NCI-H2227 treated with DMSO at 0.1 percent for 48 hours (cell line): Measurements from ENCODE around the gene DACH2.

ENCODE experiments used
- DNase-seq: peaks from one replicate; lab custom pipeline; 2025; lab: John Stamatoyannopoulos, UW

Gene DACH2

DNA sequence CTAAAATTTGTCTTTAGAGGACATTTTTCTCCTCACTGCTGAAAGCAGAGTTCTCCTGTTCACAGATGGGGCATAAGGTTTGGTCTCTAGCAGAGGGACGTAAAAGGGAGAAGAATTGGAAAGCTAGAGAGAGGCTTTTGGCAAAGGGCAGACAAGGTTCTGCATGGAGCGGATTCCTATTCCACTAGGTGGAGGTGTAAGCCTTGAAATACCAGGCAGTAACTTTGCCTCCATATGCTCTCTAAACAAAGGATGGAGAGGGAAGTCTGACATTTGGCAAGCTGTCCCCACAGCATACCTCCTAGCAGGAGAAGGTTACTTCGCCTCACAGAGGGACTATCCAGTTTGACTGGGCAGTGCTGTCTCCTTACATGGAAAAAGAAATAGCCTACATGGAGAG, 174.7 kb downstream of the DACH2 start:
- DNase-seq, result no peak

DNA sequence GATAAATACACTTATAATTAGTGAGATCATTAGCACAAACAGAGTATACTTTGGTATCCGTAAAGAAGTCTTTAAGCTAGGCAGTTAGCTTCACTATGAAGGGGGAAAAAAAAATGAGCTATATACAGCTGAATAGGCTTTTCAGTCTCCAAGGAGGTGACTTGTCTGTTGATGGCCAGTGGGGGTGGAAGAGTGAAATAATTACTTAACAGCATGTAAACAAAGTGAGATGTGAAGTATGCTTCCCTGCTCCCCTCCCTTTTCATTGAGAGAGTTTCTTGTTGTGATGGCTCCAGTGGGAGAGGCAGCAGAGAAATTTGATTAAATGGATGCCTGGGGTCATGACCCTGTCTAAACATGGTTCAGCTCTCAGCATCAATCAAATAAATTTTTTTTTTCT, 180.9 kb downstream of the DACH2 start:
- no peak for DNase-seq

DNA sequence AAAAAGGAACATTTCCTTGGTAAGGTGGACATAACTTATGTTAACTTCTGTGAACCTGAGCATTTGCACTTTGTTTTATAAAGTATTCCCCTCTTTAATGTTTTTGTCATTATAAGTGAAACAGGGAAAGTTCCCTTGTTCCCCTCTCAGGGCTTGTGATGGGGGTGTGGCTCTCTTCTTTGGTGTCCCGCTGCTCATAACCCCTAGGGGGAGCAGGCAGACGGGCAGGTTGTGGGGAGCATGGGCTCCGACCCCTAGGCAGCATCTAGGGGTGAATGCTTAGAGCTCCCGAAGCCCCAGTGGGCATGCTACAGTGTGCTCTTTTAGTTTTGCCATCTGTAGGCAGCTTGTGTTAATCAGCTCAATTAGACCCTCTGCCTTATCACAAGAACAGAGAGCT, 200.4 kb downstream of the DACH2 start:
- no peak for DNase-seq

DNA sequence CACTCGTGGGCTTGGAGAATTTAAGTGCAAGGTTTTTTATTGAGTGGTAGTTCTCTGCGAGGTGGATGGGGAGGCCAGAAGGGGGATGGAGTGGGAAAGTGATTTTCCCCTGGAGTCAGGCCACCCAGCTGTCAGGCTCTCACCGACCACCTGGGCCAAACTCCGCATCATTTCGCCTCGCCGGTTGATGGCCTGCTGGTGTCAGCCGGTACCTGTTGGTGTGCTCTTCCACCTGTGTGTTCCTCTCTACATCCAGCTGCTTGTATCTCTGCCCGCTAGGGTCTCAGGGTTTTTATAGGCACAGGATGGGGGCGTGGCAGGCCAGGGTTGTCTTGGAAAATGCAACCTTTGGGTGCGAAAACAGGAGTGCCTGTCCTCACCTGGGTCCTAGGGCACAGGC, 200.9 kb downstream of the DACH2 start:
- DNase-seq, result no peak

DNA sequence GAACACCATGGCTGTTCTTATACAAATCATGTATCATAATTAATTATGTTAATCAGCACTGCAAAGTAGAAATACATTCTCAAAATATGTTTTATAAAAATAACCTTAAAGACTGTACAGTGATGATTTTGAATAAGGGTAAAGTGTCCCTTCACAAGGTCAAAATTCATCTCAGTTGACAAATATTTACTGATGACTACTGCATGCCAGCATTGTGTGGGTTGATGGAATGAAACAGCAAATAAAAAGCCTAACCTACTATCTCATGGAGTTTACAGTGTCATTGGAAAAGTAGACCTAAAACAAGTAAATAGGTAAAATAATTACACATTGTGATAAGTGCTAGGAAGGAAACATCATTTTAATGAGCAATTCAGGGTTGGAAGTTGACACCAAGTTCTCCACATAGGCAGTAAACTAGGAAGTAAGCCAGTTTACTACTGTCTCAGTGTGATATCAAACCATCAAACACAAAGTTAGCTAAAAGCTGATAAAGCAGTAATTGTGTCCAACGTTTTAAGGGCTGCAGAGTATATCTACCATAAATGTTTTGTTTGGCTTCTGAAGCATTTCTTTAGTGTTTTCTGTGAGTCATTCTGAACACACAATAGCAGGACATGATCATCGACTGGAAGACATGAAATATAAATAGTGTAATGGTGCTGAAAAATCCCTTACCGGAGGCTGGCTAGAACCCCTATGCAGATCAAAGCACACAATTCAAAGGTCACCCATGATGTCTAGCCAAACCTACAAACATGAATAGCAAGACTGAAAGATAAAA, 221.8 kb downstream of the DACH2 start:
- DNase-seq, result no peak

DNA sequence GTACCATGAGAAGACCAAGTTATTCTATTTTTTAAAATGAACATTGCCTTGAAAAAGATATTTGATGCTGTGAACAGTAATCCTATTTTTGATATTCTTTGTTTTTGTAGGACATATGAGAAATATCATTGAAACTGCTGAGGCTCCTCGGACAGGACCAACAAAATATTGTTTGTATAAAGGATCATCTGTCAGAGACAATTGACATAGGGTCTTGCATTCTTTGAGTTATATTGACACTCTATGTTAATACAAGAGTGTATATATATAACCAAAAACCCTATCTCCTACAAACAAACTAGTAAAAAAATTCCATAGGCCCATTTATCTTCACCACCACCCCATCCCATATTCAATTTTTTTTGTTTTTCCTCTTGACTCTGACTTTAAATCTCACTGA, 222.7 kb downstream of the DACH2 start:
- no peak for DNase-seq

DNA sequence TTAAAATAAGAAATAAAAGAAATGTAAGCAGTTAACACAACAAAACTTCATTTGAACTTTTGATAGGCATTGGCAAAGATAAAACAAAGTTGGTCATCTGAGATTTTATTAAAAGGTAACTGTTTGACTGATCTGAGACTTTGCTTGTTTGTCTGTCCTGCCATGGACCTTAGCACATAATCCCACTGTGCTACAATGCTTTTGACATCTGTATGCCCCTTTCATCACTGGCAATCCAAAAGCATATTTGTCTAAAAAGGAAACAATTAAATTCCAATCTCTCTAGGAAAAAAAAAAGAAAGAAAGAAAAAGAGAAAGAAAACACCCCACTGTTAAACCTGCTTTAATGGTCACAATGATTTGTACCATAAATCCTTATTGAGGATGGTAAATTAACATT, 231.0 kb downstream of the DACH2 start:
- no peak for DNase-seq

DNA sequence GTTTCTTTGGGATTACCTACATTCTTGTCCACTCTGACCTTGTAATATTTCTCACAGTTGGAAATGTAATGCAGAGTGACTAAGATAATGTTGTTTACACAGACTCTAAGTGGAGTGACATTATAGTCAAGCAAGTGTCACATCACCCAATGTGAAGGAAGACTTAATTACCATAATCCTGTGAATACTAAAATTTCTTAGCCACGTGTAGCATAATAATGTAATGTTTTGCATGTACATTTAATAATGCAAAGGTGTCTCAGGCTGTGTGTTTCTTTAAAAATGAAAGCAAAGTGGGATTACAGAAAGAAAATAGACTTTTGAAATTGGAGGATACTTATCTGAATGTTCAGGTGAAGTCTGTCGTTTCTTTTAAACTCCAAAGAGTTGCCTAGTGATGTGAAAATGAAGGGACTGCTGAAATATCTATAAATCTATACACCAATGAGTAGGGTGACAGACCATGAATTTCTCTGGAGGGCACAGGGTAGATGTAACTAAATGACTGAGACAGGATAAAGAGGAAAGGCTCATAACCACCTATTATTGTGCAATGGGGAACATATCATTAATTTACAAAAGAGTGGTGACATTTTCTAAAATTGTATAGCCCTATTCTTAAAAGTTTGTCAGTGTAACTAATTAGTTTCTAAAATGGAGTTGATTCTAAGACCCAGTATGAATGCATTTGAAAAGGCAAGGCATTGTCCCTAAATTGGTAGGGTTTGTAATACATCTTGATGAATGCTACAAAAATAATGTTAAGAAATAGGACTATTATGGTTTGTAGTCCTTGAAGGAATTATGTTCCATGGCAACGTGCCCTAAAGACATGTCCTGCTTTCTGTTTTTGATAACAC, 235.7 kb downstream of the DACH2 start:
- DNase-seq, result no peak

DNA sequence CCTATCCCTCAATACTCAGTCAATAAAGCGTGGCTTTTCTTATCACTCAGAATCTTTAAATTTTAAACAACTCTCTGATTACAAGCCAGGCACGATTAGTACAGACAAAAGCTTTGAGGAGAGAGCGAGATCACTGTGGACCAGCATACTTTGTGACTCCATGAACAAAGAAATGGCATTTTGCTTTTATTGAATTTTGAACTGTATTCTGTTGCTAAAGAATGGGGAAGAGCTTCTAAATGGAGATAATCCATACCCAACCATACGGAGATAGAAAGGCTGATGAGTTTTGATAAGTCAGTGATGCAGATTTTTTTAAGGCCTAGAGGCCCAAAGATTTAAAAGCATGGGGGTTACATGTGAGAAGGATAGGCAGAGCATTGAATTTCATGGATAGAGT, 259.1 kb downstream of the DACH2 start:
- DNase-seq, result no peak

DNA sequence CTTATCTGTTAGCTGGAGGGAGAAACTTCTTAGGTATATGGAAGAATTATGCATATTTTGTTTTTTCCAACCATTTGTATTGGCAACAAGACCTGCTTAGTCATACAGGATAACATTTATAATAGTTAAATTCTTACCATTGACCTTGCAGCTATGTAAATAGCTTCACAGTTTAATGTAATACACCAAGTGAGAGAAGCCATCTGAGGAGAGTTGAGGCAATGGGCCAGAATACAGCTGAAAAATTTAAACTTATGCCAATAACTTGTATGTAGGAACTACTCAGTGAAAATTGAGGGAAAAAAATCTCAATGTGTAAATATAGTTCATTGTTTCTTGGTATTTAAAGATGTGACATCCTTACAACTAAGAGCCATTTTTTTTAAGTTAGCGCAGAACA, 273.5 kb downstream of the DACH2 start:
- DNase-seq, result no peak

DNA sequence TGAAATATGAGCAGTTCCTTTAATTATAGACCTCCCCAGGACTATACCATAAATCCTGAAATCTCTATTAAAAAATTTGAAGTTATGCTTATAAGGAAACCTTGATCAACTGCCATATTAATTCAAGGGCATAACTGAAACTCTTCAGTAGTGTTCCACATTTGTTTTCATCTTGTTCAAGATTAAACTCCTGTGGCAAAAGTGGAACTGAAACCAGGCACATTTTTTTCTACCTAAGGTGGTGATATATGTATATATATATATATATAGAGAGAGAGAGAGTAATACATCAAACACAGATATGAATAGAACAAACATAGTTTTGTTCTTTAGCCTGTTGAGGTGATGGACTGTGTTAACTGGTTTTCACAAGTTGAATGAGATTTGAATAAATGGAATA, 287.9 kb downstream of the DACH2 start:
- no peak for DNase-seq

DNA sequence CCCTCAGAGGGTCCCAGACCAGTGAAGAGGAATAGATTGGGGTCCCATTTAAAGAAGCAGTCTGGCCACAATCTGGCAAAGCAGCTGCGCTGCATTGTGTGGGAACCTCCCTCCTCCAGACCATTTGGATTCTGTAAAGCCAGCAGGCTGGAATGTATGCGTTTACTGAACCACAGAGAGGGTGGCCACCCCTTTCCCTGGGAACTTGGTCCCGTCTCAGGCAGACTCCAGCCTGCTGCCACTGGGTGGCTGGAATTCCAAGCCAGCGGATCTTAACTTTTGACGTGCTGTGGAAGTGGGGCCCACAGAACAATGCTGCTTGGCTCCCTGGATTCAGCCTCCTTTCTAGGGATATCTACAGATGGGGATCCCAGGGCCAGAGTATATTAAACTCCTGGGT, 307.2 kb downstream of the DACH2 start:
- no peak for DNase-seq

DNA sequence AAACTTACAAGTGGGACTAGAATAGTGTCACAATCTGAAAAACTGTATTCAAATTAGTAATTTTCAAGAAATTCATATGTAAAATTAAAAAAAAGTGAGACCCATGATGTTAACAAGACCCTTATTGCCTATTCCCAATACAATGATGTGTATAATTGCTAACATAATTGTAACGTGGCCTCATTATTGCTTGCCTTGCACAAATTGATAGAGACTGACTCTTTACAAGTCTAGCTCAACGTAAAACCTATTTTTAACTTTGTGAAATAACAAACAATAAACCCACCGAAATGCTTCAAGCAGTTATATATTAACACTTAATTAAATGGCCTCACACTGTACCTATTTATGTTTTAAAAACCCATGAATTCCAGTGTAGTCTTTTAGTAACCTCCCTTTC, 312.5 kb downstream of the DACH2 start:
- no peak for DNase-seq

DNA sequence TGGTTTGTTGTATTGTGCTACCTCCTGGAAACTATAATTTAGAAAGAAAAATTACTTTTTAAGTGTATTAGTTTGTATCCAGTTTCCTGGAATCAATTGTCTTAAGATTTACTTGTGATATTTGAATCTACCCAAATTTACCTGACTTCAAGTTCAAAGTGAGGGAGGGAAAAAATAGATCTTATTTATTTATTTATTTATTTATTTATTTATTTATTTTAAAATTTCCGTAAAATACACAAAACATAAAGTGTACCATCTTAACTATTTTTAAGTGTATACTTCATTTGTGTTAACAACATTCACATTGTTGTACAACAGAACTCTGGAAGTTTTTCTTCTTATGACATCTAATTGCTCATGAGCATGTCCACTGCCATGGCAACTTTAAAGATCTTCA, 356.0 kb downstream of the DACH2 start:
- no peak for DNase-seq

DNA sequence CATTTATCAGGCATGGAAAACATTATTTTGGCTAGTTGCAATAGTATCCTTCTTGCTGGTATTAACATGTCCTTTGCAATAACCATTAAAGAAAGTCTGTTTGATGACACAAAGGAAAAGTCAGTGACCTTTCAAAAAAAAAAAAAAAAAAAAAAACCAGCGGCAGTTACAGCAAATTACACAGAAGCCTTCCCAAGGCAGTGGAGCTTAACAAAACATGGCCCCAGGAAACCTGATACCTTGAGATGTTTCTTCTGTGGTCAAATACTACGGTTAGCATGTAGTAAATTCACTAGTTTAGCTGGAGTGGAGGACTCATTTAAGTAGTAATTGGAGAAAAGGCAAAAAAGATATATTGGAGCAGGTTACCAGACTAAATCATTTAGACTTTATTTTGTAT, 359.1 kb downstream of the DACH2 start:
- no peak for DNase-seq

DNA sequence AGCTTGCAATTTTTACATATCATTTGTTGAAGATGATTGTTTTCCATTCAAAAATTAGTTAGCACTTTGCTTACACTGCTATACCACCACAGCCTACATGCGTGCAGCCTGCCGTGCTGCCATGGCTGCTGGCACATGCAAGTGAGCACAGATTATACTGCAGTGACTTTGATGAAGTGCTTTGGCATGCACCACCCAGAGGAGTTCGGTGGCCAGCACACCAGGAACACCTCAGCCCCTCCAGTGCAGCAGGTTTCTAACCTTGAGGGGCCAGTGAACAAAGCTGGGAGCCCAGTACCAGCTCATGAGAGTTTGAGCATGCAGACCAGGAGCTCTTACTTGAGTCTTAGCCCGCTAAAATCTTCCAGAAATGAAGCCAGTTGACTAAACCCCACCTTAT, 431.5 kb downstream of the DACH2 start:
- DNase-seq, result no peak

DNA sequence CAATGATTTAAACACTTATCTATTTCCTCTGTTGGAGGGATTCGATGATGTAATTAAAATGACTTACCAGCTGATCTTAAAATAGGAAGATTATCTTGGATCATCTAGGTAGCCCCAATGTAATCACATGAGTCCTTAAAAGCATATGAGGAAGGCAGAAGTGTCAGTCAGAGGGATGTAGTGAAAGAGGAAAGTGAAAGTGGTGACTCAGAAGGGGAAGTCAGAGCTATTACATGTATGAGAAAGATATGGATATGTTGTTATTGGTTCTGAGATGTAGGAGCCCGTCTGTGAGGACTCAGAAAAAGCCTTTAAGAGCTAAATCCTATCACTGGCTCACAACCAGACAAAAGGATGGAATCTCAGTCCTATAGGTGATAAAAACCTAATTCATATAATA, 456.4 kb downstream of the DACH2 start:
- no peak for DNase-seq

DNA sequence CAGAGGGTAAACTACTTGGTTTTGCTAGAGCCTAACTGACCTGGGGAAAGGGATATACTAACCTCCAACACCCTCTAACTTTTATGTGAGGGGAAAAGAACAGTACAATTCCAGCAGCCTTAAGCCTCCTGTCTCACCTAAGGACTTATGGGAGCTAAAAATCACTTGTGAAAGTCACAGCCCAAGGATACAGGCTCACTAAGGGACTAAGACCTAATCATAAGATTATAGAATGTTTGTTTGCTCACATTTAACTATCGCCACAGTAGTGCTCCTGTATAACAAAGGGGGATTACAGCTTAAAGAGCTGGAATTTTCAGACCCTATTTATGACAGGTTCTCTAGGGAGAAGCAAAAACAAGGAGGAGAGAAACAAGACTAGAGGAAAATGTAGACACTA, 548.7 kb downstream of the DACH2 start:
- DNase-seq, result no peak

DNA sequence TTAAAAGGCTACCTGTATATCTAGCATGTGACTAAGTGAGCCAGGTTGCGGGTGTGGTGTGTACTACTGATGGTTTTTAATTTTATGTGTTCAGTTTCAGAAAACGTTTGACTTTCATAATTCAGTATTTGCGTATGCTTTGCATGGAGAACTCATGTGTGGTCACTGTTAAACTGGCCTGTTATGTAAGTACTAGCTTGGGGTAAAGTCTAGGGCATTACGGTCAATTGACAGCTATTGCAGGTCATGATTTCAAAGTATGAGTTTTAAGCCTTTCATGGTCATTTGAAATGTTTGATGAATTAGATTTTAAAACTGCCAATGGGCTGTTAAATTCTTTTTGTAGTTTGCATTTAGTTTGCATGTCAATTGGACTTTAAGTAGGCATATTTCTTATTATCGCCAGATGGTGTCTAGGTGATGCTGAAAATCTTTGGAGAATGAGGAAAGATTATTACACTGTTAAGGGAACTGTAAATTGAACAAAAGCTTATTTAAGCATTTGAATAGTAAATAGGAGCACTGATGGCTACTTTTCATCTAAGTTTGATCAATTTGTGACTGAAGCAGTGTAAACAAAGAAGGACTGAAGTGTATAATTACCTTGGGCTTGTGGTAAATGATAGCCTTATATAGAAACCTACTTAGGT, 563.4 kb downstream of the DACH2 start:
- DNase-seq, result no peak

DNA sequence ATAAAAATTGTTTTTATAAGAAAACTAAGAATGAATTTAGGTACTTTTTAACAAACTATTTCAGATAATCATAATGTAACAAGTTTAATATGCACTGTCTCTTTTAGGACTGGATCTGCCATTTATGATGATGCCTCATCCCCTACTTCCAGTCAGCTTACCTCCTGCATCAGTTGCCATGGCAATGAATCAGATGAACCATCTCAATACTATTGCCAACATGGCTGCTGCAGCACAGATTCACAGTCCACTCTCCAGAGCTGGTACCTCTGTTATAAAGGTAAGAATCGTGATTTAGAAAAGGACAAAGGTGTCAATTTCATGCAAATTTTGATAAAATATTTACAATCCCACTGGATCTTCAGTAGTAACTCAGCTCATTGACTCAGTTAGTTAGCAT, 566.2 kb downstream of the DACH2 start:
- DNase-seq, result no peak

DNA sequence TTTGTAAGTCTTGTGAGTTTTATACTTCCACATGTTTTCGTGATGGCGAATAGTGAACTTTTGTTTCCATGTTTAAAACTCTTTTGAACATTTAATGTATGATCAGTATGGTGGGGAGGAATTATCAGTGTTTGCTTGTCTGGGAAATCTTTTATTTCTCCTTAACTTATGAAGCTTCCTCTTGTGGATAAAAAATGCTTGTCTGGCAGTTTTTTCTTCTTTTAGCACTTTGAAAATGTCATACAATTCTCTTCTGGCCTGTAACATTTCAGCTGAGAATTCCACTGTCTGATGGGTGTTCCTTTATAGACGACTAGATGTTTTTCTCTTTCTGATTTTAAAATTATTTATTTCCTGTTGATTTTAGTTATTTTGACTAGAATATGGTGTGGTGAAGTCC, 576.0 kb downstream of the DACH2 start:
- DNase-seq, result no peak

DNA sequence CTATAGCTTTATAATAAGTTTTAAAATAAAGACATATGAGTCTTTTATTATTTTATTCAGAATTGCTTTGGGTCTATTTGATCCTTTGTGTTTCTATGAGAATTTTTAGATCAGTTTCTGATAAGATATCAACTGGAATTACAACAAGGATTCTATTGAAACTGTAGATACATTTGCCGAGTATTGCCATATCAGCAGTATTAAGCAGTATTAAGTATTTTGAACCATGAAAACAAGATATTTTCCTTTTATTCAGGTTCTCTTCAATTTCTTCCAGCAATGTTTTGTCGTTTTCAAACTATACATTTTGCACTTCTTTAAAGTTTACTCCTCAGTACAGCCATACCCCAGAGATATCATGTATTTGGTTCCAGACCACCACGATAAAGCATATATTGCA, 598.8 kb downstream of the DACH2 start:
- DNase-seq, result no peak

DNA sequence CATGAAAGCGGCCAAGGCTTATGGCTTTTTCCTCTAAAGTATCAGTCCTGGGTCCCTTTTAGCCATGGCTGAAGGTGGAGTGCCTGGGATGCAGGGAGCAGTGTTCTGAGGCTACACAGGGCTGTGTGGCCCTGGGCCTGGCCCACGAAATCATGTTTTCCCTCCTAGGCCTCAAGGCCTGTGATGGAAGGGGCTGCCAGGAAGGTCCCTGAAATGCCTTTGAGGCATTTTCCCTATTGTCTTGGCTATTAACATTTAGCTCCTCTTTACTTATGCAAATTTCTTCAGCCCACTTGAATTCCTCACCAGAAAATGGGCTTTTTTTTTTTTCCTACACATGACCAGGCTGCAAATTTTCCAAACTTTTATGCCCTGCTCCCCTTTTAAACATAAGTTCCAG, 657.0 kb downstream of the DACH2 start:
- DNase-seq, result no peak
